Neural cell (in vitro differentiated cells): ENCODE results near the gene WDFY3.

Source experiments
- EP300 ChIP-seq: fragments of 450-650 bp; conservative IDR thresholded peaks from 2 replicates; pipeline ENCODE4 v1.6.1; 2014; ENCODE audit warnings: antibody characterized with exemption, mild to moderate bottlenecking, moderate library complexity; ENCODE audit not compliant: poor library complexity, severe bottlenecking
- EZH2 ChIP-seq: fragments of 200-600, 300-800 bp; shearing (Covaris generic), sonication (generic); IDR thresholded peaks from 2 replicates; pipeline ENCODE4 v1.6.1; 2014; ENCODE audit warnings: antibody characterized with exemption, low read length, borderline replicate concordance, mild to moderate bottlenecking; ENCODE audit not compliant: insufficient read depth, poor library complexity, severe bottlenecking
- MXI1 ChIP-seq: fragments of 450-650 bp; conservative IDR thresholded peaks from 2 replicates; pipeline ENCODE4 v1.6.1; 2014; ENCODE audit warnings: antibody characterized with exemption, mild to moderate bottlenecking; ENCODE audit not compliant: poor library complexity, severe bottlenecking
- POLR2AphosphoS5 ChIP-seq: IDR thresholded peaks from 2 replicates; pipeline ENCODE4 v1.6.1; 2012
- SMC3 ChIP-seq: fragments of 450-650 bp; conservative IDR thresholded peaks from 2 replicates; pipeline ENCODE4 v1.6.1; 2014; ENCODE audit warnings: antibody characterized with exemption, mild to moderate bottlenecking, moderate library complexity; ENCODE audit not compliant: poor library complexity
- TF ChIP-seq, protein P1 (sequence below): fragments of 450-650 bp; IDR thresholded peaks from 2 replicates; pipeline ENCODE4 v1.5.1; 2014; ENCODE audit warnings: antibody characterized with exemption, mild to moderate bottlenecking, moderate library complexity; ENCODE audit not compliant: poor library complexity, severe bottlenecking
- TF ChIP-seq, protein P2 (sequence below): IDR thresholded peaks from 2 replicates; pipeline ENCODE4 v1.6.1; 2012; ENCODE audit warnings: borderline replicate concordance

DNA sequence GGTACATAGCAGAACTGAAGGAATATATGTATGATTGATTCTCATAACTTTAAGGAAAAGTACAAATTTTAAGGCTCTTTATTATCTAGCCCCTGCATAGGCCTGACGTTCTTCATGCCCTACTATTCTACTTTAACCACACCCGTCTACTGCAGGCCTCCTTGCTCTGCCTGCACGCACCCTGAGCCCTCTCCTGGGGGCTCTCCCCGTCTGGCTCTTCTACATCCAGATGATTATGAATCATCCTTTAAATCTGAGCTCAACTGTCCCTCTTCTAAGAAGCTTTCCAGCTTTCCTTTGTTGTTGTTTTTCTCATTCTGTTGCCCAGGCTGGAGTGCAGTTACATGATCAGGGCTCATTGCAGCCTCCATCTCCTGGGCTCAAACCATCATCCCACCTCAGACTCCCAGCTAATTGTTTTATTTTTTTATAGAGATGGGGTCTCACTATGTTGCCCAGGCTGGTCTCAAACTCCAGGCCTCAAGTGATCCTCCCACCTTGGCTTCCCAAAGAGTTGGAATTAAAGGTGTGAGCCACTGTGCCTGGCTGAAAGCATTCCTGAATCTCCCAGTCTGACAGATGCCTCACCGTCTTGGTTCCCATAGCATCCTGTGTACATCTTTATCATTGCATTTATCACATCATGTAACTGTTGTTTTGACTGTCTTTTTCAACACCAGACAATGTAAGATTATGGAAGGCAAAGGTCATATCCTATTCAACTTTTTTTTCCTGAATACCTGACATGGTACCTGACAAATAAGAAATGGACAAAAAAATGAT lies 89.2 kb downstream of the WDFY3 start:
- TF ChIP-seq, protein P1, sequence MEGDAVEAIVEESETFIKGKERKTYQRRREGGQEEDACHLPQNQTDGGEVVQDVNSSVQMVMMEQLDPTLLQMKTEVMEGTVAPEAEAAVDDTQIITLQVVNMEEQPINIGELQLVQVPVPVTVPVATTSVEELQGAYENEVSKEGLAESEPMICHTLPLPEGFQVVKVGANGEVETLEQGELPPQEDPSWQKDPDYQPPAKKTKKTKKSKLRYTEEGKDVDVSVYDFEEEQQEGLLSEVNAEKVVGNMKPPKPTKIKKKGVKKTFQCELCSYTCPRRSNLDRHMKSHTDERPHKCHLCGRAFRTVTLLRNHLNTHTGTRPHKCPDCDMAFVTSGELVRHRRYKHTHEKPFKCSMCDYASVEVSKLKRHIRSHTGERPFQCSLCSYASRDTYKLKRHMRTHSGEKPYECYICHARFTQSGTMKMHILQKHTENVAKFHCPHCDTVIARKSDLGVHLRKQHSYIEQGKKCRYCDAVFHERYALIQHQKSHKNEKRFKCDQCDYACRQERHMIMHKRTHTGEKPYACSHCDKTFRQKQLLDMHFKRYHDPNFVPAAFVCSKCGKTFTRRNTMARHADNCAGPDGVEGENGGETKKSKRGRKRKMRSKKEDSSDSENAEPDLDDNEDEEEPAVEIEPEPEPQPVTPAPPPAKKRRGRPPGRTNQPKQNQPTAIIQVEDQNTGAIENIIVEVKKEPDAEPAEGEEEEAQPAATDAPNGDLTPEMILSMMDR, result no peak
- no peak for TF ChIP-seq POLR2AphosphoS5
- no peak for TF ChIP-seq EZH2
- no peak for TF ChIP-seq SMC3
- TF ChIP-seq EP300, result no peak
- TF ChIP-seq MXI1, result no peak
- TF ChIP-seq, protein P2, sequence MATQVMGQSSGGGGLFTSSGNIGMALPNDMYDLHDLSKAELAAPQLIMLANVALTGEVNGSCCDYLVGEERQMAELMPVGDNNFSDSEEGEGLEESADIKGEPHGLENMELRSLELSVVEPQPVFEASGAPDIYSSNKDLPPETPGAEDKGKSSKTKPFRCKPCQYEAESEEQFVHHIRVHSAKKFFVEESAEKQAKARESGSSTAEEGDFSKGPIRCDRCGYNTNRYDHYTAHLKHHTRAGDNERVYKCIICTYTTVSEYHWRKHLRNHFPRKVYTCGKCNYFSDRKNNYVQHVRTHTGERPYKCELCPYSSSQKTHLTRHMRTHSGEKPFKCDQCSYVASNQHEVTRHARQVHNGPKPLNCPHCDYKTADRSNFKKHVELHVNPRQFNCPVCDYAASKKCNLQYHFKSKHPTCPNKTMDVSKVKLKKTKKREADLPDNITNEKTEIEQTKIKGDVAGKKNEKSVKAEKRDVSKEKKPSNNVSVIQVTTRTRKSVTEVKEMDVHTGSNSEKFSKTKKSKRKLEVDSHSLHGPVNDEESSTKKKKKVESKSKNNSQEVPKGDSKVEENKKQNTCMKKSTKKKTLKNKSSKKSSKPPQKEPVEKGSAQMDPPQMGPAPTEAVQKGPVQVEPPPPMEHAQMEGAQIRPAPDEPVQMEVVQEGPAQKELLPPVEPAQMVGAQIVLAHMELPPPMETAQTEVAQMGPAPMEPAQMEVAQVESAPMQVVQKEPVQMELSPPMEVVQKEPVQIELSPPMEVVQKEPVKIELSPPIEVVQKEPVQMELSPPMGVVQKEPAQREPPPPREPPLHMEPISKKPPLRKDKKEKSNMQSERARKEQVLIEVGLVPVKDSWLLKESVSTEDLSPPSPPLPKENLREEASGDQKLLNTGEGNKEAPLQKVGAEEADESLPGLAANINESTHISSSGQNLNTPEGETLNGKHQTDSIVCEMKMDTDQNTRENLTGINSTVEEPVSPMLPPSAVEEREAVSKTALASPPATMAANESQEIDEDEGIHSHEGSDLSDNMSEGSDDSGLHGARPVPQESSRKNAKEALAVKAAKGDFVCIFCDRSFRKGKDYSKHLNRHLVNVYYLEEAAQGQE, result no peak
